SK-N-SH treated with all-trans-retinoic acid at 6 μM for 48 hours (cell line): ENCODE results near the gene SURF1.
"Not testable (repeated sequence)": the region's sequence is repeated elsewhere in the genome, so short reads cannot be mapped to it uniquely, and the experiment has no call there.

ENCODE experiments used
- ATAC-seq: fragments of 200-7000 bp; cut with Tn5 transposase; 3 replicates; pipeline ENCODE4 v1.9.1; 2020; ENCODE audit warnings: mild to moderate bottlenecking, moderate library complexity
- BACH2 ChIP-seq: fragments of 250-450 bp; sonication (Bioruptor Pico); IDR thresholded peaks from 2 replicates; pipeline ENCODE4 v1.9.0; 2021; ENCODE audit warnings: mild to moderate bottlenecking, borderline replicate concordance
- CREB5 ChIP-seq: fragments of 250-450 bp; sonication (Bioruptor Pico); IDR thresholded peaks from 2 replicates; pipeline ENCODE4 v1.5.1; 2020; ENCODE audit warnings: low read depth, mild to moderate bottlenecking, moderate library complexity
- CSDC2 ChIP-seq: fragments of 250-450 bp; sonication (Bioruptor Pico); IDR thresholded peaks from 2 replicates; pipeline ENCODE4 v1.5.0; 2020; ENCODE audit warnings: mild to moderate bottlenecking, moderate library complexity
- CSRNP3 ChIP-seq: fragments of 250-450 bp; sonication (Bioruptor Pico); IDR thresholded peaks from 2 replicates; pipeline ENCODE4 v1.5.1; 2021; ENCODE audit warnings: mild to moderate bottlenecking, moderate library complexity
- PATZ1 ChIP-seq: fragments of 250-450 bp; sonication (Bioruptor Pico); IDR thresholded peaks from 2 replicates; pipeline ENCODE4 v1.8.0; 2020; ENCODE audit warnings: mild to moderate bottlenecking, moderate library complexity, borderline replicate concordance
- POU6F1 ChIP-seq: fragments of 250-450 bp; sonication (Bioruptor Pico); IDR thresholded peaks from 2 replicates; pipeline ENCODE4 v1.8.0; 2021; ENCODE audit warnings: low read depth, mild to moderate bottlenecking, moderate library complexity, borderline replicate concordance
- RARB ChIP-seq: fragments of 250-450 bp; sonication (Bioruptor Pico); IDR thresholded peaks from 2 replicates; pipeline ENCODE4 v1.8.0; 2021; ENCODE audit warnings: mild to moderate bottlenecking, moderate library complexity
- TCF4 ChIP-seq: fragments of 250-450 bp; sonication (Bioruptor Pico); IDR thresholded peaks from 2 replicates; pipeline ENCODE4 v1.8.0; 2021; ENCODE audit warnings: mild to moderate bottlenecking, moderate library complexity, borderline replicate concordance
- TOX ChIP-seq: fragments of 250-450 bp; sonication (Bioruptor Pico); IDR thresholded peaks from 2 replicates; pipeline ENCODE4 v1.8.0; 2021; ENCODE audit warnings: mild to moderate bottlenecking, moderate library complexity, borderline replicate concordance
- TSHZ2 ChIP-seq: fragments of 250-450 bp; sonication (Bioruptor Pico); IDR thresholded peaks from 2 replicates; pipeline ENCODE4 v1.5.0; 2020; ENCODE audit warnings: mild to moderate bottlenecking, moderate library complexity
- ZC3H10 ChIP-seq: fragments of 250-450 bp; sonication (Bioruptor Pico); IDR thresholded peaks from 2 replicates; pipeline ENCODE4 v1.5.1; 2021; ENCODE audit warnings: mild to moderate bottlenecking, moderate library complexity
- ZFP3 ChIP-seq: fragments of 250-450 bp; sonication (Bioruptor Pico); IDR thresholded peaks from 2 replicates; pipeline ENCODE4 v1.5.0; 2020; ENCODE audit warnings: mild to moderate bottlenecking, moderate library complexity
- ZFP30 ChIP-seq: fragments of 450-650 bp; formaldehyde crosslinking; IDR thresholded peaks from 2 replicates; pipeline ENCODE4 v1.5.0; 2022; ENCODE audit warnings: mild to moderate bottlenecking, moderate library complexity
- ZNF565 ChIP-seq: fragments of 450-650 bp; formaldehyde crosslinking; conservative IDR thresholded peaks from 2 replicates; pipeline ENCODE4 v1.5.0; 2020; ENCODE audit warnings: low read depth, mild to moderate bottlenecking, moderate library complexity
- ZNF70 ChIP-seq: fragments of 450-650 bp; formaldehyde crosslinking; IDR thresholded peaks from 2 replicates; pipeline ENCODE4 v1.5.0; 2020; ENCODE audit warnings: mild to moderate bottlenecking, moderate library complexity
- ZNF8 ChIP-seq: fragments of 450-650 bp; formaldehyde crosslinking; IDR thresholded peaks from 2 replicates; pipeline ENCODE4 v1.5.0; 2020; ENCODE audit warnings: mild to moderate bottlenecking, moderate library complexity

The SURF1 gene

GRCh38 chr9:133394687-133395271, 38.5 kb upstream of the SURF1 start:
- no peak for ATAC-seq

GRCh38 chr9:133393399-133393798, 37.1 kb upstream of the SURF1 start:
- ATAC-seq: no peak

More at GRCh38 chr9:133394687-133395271, 38.5 kb upstream of the SURF1 start:
- TF ChIP-seq ZNF70 (CRISPR knock-in tag) (no peak), CSRNP3 (no peak), TSHZ2 (CRISPR knock-in tag) (no peak), CSDC2 (CRISPR knock-in tag) (no peak), BACH2 (no peak), ZNF8 (CRISPR knock-in tag) (no peak), ZFP30 (CRISPR knock-in tag) (no peak), TCF4 (CRISPR knock-in tag) (no peak), CREB5 (CRISPR knock-in tag) (no peak), ZFP3 (CRISPR knock-in tag) (no peak), RARB (CRISPR knock-in tag) (no peak), ZC3H10 (CRISPR knock-in tag) (no peak)

GRCh38 chr9:133392308-133392707, 36.0 kb upstream of the SURF1 start:
- ATAC-seq: not testable (repeated sequence)

More at GRCh38 chr9:133393399-133393798, 37.1 kb upstream of the SURF1 start:
- TF ChIP-seq CSRNP3 (no peak), ZNF565 (CRISPR knock-in tag) (no peak), POU6F1 (CRISPR knock-in tag) (no peak), ZNF8 (CRISPR knock-in tag) (no peak), ZNF70 (CRISPR knock-in tag) (no peak)

GRCh38 chr9:133391449-133391848, 35.2 kb upstream of the SURF1 start:
- not testable (repeated sequence) for ATAC-seq

- ATAC-seq: no peak
- TF ChIP-seq PATZ1 (no peak), TOX (CRISPR knock-in tag) (no peak), RARB (CRISPR knock-in tag) (no peak), CREB5 (CRISPR knock-in tag) (no peak), ZFP3 (CRISPR knock-in tag) (no peak), POU6F1 (CRISPR knock-in tag) (no peak), CSRNP3 (no peak)
These were observed 34.4 kb upstream of the SURF1 start for GRCh38 chr9:133390713-133391112.
